Adrenal gland (tissue), 12 donors: ENCODE results near the gene GJC1. TPM values are rescaled to one million over a fixed set of nuclear protein-coding genes. Genes with fewer than 3 reads are reported as not detected.

Experiments
- DNase-seq, 7 donors: peaks; one replicate each; pipeline ENCODE4 v3.0.0-alpha.2; 2019 to 2020
- H3K27ac ChIP-seq, 5 donors: fragments of 200-600 bp; sonication (generic) in 4 of 5; 1 replicate in 3 of 5; 2 replicates in 2 of 5; pipeline versions ENCODE4 v1.5.1 to v1.8.0; 2016 to 2020; ENCODE audit warnings: mild to moderate bottlenecking in 1 of 5
- H3K27me3 ChIP-seq: fragments of 200-600 bp; 2 replicates; pipeline ENCODE4 v1.8.0; 2021
- H3K36me3 ChIP-seq, 2 donors: fragments of 200-600 bp; replicated peaks in 1 of 2; 1 replicate in 1 of 2; 2 replicates in 1 of 2; pipeline versions ENCODE4 v1.5.1 to v1.8.0; 2018 to 2022
- H3K4me1 ChIP-seq, 2 donors: fragments of 200-600 bp; replicated peaks in 1 of 2; 1 replicate in 1 of 2; 2 replicates in 1 of 2; pipeline versions ENCODE4 v1.5.1 to v1.8.0; 2018 to 2021
- H3K4me3 ChIP-seq, 4 donors: fragments of 200-600 bp; sonication (generic) in 3 of 4; one replicate each; pipeline ENCODE4 v1.5.1; 2016 to 2018
- H3K9me3 ChIP-seq, 3 donors: fragments of 200-600 bp; sonication (generic) in 1 of 3; replicated peaks in 1 of 3; 1 replicate in 2 of 3; 2 replicates in 1 of 3; pipeline versions ENCODE4 v1.5.1 to v1.8.0; 2016 to 2021
- CTCF ChIP-seq, 6 experiments: fragments of 450-650 bp in 4 of 6; fragments of 200-600 bp in 2 of 6; sonication (generic) in 1 of 6; IDR thresholded peaks; 1 replicate in 5 of 6; 2 replicates in 1 of 6; pipeline versions ENCODE4 v1.5.1 to v1.8.0; 2016 to 2021; ENCODE audit warnings: antibody characterized with exemption in 6 of 6, mild to moderate bottlenecking in 2 of 6, moderate library complexity in 1 of 6
- POLR2A ChIP-seq, 2 donors: fragments of 450-650 bp; IDR thresholded peaks; one replicate each; pipeline ENCODE4 v1.6.1; 2017; ENCODE audit warnings: antibody characterized with exemption in 2 of 2, mild to moderate bottlenecking in 2 of 2, moderate library complexity in 1 of 2
- WGBS, 4 donors: extraction: QIAGEN DNeasy Blood & Tissue Kit in 2 of 4; methylation state at CpG; one replicate each; pipeline versions ENCODE4 v1.1.5 to v1.1.7; 2013 to 2017; 5-methylcytosine and 5-hydroxymethylcytosine counted together
- intact Hi-C, 2 donors: fragments of 100-400 bp; cut with DNase I; formaldehyde crosslinking; loops; one replicate each; pipeline versions ENCODE4 v1.14.1 to v1.15.0; 2022 to 2023
- polyA plus RNA-seq, 3 donors: library from polyadenylated mRNA; stranded (reverse); fragments of 200-250 nt in 2 of 3; fragments of 350-450 nt in 1 of 3; fragmentation: Illumina TruSeq in 1 of 3; extraction: RNeasy Lipid Tissue Mini Kit (QIAGEN cat#74804) in 1 of 3; gene quantifications; one replicate each; pipeline ENCODE4 v1.2.3, GENCODE V29; 2013 to 2014
- total RNA-seq, 9 donors: library from RNA; depleted of rRNA in 4 of 9; stranded (reverse); fragments of >200 nt in 4 of 9; fragments of 120-200 nt in 1 of 9; fragmentation: NEBNext Ultra II Directional in 1 of 9; extraction: Animal tissue kit (Norgen Biotek cat#: 25700) in 1 of 9; gene quantifications; one replicate each; pipeline versions ENCODE4 v1.1.0 to v1.2.4, GENCODE V29; 2013 to 2023
- donor health status: healthy with polysubstance abuse.
- donor health status: Bipolar disorder and iron deficiency.
- donor health status: DM: yes; HTN: yes; CAD: no.
- donor health status: DM: no; HTN: no; CAD: no.
- donor health status: DM: no; HTN: no; CAD: no.
- donor health status: DM: yes; HTN: yes; CAD: no.

The GJC1 gene
- total and polyA plus RNA-seq, 12 donors = 0.69 to 12.3 (median 2.1) TPM

DNA sequence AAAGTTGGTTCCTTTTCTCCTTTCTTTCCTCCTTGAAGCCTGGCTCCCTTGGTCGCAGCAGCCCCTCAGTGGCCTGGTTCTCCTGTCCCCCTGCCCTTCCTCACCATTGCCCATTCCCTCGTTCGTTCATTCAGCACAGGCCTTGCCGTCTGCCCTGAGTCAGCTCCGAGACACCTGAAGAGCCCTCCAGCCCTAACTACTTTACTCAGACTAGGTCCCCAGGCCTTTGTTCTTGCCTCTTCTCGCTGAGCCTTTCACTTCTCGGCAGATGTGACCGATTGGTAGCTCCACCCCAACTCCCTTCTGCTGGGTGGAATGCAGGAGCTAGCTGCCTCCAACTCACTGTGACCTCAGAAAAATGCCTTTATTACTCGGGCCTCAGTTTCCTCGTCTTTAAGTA, 78.3 kb downstream of the GJC1 start:
- H3K27ac ChIP-seq = no peak overlapping the region
- 89 to 95% (median 94%) methylated on average over 10 of the region's 10 CpGs for WGBS, 4 donors
- intact Hi-C loops = no loop called here
- H3K4me3 ChIP-seq = no peak overlapping the region
- H3K4me1 ChIP-seq = no peaks in the 10 kb centered on the region
- no peak for DNase-seq
- TF ChIP-seq POLR2A (IDR thresholded peaks at IDR 0.05) (no peak), CTCF (IDR thresholded peaks at IDR 0.05) (no peak)
- H3K27me3 ChIP-seq = peaks cover under 1% of the 10 kb centered on the region
- H3K9me3 ChIP-seq = no peaks in the 10 kb centered on the region
- no peaks in the 10 kb centered on the region for H3K36me3 ChIP-seq

DNA sequence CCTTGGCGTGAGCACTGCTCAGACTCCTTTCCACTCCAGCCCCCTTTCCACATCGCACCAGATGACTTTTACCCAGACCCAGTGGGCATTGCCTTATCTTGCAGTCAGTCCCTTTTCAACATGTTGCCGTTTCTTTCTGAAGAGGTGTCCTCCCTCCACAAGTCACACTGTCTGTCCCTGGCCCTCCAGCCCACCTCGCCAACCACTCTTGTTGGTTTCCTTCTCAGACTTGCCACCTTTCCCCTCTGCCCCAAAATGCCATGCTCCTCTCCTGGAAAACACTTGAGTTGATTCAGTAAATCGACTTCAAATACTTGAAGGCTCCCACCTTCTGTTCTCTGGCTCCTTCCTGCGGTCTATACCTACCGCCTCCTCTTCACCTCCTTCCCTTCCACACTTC, 78.8 kb downstream of the GJC1 start:
- no peak for DNase-seq
- Histone ChIP-seq H3K4me3 (no peak overlapping the region), H3K9me3 (no peaks in the 10 kb centered on the region), H3K27ac (no peak overlapping the region), H3K27me3 (no peaks in the 10 kb centered on the region), H3K36me3 (no peaks in the 10 kb centered on the region), H3K4me1 (no peaks in the 10 kb centered on the region)
- WGBS, 4 donors = 89 to 97% (median 92%) methylated on average over 7 of the region's 7 CpGs
- intact Hi-C loops = no loop called here
- TF ChIP-seq POLR2A (IDR thresholded peaks at IDR 0.05) (no peak), CTCF (IDR thresholded peaks at IDR 0.05) (no peak)

GRCh38 chr17:44749980-44750318, 80.1 kb downstream of the GJC1 start:
- Histone ChIP-seq H3K27ac (no peak overlapping the region), H3K9me3 (no peaks in the 10 kb centered on the region), H3K27me3 (no peaks in the 10 kb centered on the region), H3K4me3 (peak overlapping the region in 1 of 4 donors; percentile 5), H3K36me3 (no peaks in the 10 kb centered on the region), H3K4me1 (no peaks in the 10 kb centered on the region)
- intact Hi-C loops = no loop called here
- TF ChIP-seq CTCF (IDR thresholded peaks at IDR 0.05) (no peak), POLR2A (IDR thresholded peaks at IDR 0.05) (no peak)
- DNase-seq = no peak
- 63 to 77% (median 70%) methylated on average over 9 of the region's 9 CpGs for WGBS, 4 donors

GRCh38 chr17:44749076-44749979, 80.8 kb downstream of the GJC1 start:
- Histone ChIP-seq H3K27ac (no peak overlapping the region), H3K4me3 (peak overlapping the region in 1 of 4 donors; percentile 5), H3K27me3 (no peaks in the 10 kb centered on the region), H3K36me3 (no peaks in the 10 kb centered on the region), H3K4me1 (no peaks in the 10 kb centered on the region), H3K9me3 (no peaks in the 10 kb centered on the region)
- no peak for DNase-seq
- TF ChIP-seq CTCF (IDR thresholded peaks at IDR 0.05) = no peak
- intact Hi-C loops = no loop called here
- 83 to 93% (median 88%) methylated on average over 6 to 19 of the region's 19 CpGs for WGBS, 4 donors

Other genes with a start within 250 kb of the GJC1 start
- gene MEIOC, start 173.8 kb downstream of the GJC1 start, total RNA-seq = under 1 TPM in 1 of 9 donors, not detected in 8; 0.06 TPM
- gene MEIOC, start 173.8 kb downstream of the GJC1 start, polyA plus RNA-seq = under 1 TPM in 1 of 3 donors, not detected in 2; 0.10 TPM
- 10 to 100 TPM; 12.4 to 42.0 (median 19.4) TPM for gene CCDC43, start 140.5 kb downstream of the GJC1 start, total RNA-seq
- gene CCDC43, start 140.5 kb downstream of the GJC1 start, polyA plus RNA-seq = 10 to 100 TPM; 10.6 to 34.6 (median 11.3) TPM
- gene DBF4B, start 121.6 kb downstream of the GJC1 start, total RNA-seq = 1 to 10 TPM; 2.1 to 8.1 (median 4.7) TPM
- gene DBF4B, start 121.6 kb downstream of the GJC1 start, polyA plus RNA-seq = 10 to 100 TPM in 1 of 3 donors, 1 to 10 TPM in 2; 1.9 to 10.5 (median 3.7) TPM
- gene ADAM11, start 71.3 kb downstream of the GJC1 start, total RNA-seq = under 1 TPM in 7 of 9 donors, not detected in 2; 0.19 to 0.55 (median 0.29) TPM
- under 1 TPM; 0.05 to 0.80 (median 0.57) TPM for gene ADAM11, start 71.3 kb downstream of the GJC1 start, polyA plus RNA-seq
- gene HIGD1B, start 17.6 kb upstream of the GJC1 start, total RNA-seq = 1 to 10 TPM in 1 of 9 donors, under 1 TPM in 1, not detected in 7; 0.50 to 1.9 TPM
- gene HIGD1B, start 17.6 kb upstream of the GJC1 start, polyA plus RNA-seq = 1 to 10 TPM in 2 of 3 donors, not detected in 1; 1.7 to 7.1 TPM
- 100 to 1,000 TPM in 3 of 9 donors, 10 to 100 TPM in 6; 51.2 to 113 (median 91.9) TPM for gene EFTUD2, start 69.2 kb upstream of the GJC1 start, total RNA-seq
- 100 to 1,000 TPM in 1 of 3 donors, 10 to 100 TPM in 2; 30.5 to 122 (median 45.8) TPM for gene EFTUD2, start 69.2 kb upstream of the GJC1 start, polyA plus RNA-seq
- gene GFAP, start 85.2 kb upstream of the GJC1 start, total RNA-seq = 1 to 10 TPM in 6 of 9 donors, under 1 TPM in 2, not detected in 1; 0.39 to 9.1 (median 1.5) TPM
- 1 to 10 TPM in 1 of 3 donors, under 1 TPM in 2; 0.62 to 3.2 (median 0.98) TPM for gene GFAP, start 85.2 kb upstream of the GJC1 start, polyA plus RNA-seq
- gene KIF18B, start 117.5 kb upstream of the GJC1 start, total RNA-seq = 1 to 10 TPM in 3 of 9 donors, under 1 TPM in 5, not detected in 1; 0.21 to 1.6 (median 0.85) TPM
- gene KIF18B, start 117.5 kb upstream of the GJC1 start, polyA plus RNA-seq = under 1 TPM; 0.20 to 0.46 (median 0.24) TPM
- 1 to 10 TPM in 3 of 9 donors, under 1 TPM in 2, not detected in 4; 0.55 to 1.5 (median 1.3) TPM for gene C1QL1, start 138.0 kb upstream of the GJC1 start, total RNA-seq
- gene C1QL1, start 138.0 kb upstream of the GJC1 start, polyA plus RNA-seq = 1 to 10 TPM in 1 of 3 donors, under 1 TPM in 2; 0.27 to 3.3 (median 0.88) TPM
- 100 to 1,000 TPM in 2 of 9 donors, 10 to 100 TPM in 7; 53.1 to 115 (median 66.8) TPM for gene DCAKD, start 221.3 kb upstream of the GJC1 start, total RNA-seq
- 10 to 100 TPM; 34.9 to 40.6 (median 35.2) TPM for gene DCAKD, start 221.3 kb upstream of the GJC1 start, polyA plus RNA-seq
- gene NMT1, start 231.0 kb upstream of the GJC1 start, total RNA-seq = 100 to 1,000 TPM in 7 of 9 donors, 10 to 100 TPM in 2; 85.9 to 174 (median 129) TPM
- gene NMT1, start 231.0 kb upstream of the GJC1 start, polyA plus RNA-seq = 100 to 1,000 TPM; 119 to 170 (median 163) TPM